Measurements from ENCODE around the gene SEMA6A. TPM values are rescaled to one million over a fixed set of nuclear protein-coding genes. Genes with fewer than 3 reads are reported as not detected.

Gene SEMA6A
- total and polyA plus RNA-seq, 2 of the 13 experiments (the other 11 are each of a cell fraction or from before 2014, with no cell fraction given) = 5.1 to 6.5 TPM

DNA sequence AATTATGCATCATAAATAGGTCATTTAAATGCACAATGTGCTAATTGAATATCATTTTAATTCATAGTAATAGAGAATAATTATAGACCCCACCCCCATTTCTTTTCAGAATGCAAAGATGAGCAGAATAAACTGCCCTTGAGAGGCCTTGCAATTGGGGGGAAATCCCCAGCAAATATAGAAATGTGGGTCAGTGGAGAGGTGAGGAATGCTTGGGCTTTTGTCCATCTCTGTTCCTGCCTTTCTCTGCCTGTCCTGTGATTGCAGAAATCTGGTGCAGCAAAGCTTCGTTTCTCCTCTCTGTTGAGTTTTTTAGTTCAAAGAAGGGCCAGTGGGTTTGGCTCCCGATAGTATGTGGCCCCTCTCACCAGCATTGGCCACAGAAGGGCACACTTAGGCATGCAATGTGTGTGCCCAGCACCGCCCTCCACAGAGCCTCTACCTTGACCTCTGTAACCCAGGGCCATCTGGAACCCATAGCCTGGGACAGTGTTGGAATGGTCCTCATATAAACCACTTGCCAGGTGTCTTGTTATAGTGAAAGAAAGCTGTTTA lies 164.2 kb downstream of the SEMA6A start:
- TF ChIP-seq ZBTB37 (CRISPR knock-in tag; IDR thresholded peaks at IDR 0.05) = no peak
- no peak for TF ChIP-seq PHF21A (CRISPR knock-in tag; IDR thresholded peaks at IDR 0.05)
- TF ChIP-seq MNT (IDR thresholded peaks at IDR 0.05) = no peak
- TF ChIP-seq SIN3A (IDR thresholded peaks at IDR 0.05; ENCODE audit: borderline replicate concordance, low read depth, low read length) = no peak
- TF ChIP-seq EEA1 (CRISPR knock-in tag; IDR thresholded peaks at IDR 0.05; ENCODE audit: borderline replicate concordance) = no peak
- no peak for TF ChIP-seq PRDM10 (CRISPR knock-in tag; IDR thresholded peaks at IDR 0.05; ENCODE audit: low read depth)
- no peak for TF ChIP-seq MED13 (CRISPR knock-in tag; IDR thresholded peaks at IDR 0.05)
- TF ChIP-seq, protein P1, sequence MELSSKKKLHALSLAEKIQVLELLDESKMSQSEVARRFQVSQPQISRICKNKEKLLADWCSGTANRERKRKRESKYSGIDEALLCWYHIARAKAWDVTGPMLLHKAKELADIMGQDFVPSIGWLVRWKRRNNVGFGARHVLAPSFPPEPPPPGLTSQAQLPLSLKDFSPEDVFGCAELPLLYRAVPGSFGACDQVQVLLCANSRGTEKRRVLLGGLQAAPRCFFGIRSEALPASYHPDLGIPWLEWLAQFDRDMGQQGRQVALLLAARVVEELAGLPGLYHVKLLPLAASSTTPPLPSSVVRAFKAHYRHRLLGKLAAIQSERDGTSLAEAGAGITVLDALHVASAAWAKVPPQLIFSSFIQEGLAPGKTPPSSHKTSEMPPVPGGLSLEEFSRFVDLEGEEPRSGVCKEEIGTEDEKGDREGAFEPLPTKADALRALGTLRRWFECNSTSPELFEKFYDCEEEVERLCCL (CRISPR knock-in tag; IDR thresholded peaks at IDR 0.05; ENCODE audit: borderline replicate concordance) = no peak
- no peak for TF ChIP-seq SP140L (CRISPR knock-in tag; IDR thresholded peaks at IDR 0.05; ENCODE audit: borderline replicate concordance)
- no peak for TF ChIP-seq PLSCR1 (CRISPR knock-in tag; IDR thresholded peaks at IDR 0.05; ENCODE audit: borderline replicate concordance)
- no peak for TF ChIP-seq CCAR2 (optimal IDR thresholded peaks at IDR 0.05; ENCODE audit: low read depth, low read length)
- Histone ChIP-seq H4K20me1 (ENCODE audit: insufficient read depth, low read length) (no peaks in the 10 kb centered on the region), H3K79me2 (ENCODE audit: insufficient read depth, low read length) (no peaks in the 10 kb centered on the region), H3K4me3 (replicated peaks in 1 of 3; ENCODE audit: insufficient read depth in 1 of 3, low read depth in 2 of 3, low read length in 3 of 3) (no peak overlapping the region), H3K27me3 (ENCODE audit: control insufficient read depth in 1 of 2, insufficient read depth in 2 of 2, low read length in 2 of 2) (no peaks in the 10 kb centered on the region), H3K9me3 (ENCODE audit: low read length) (no peaks in the 10 kb centered on the region), H3K4me2 (ENCODE audit: low read depth, low read length) (no peak overlapping the region), H3K27ac (ENCODE audit: extremely low read length, insufficient read depth, low read length) (no peak overlapping the region), H3K4me1 (ENCODE audit: insufficient read depth, low read length) (no peaks in the 10 kb centered on the region), H3K9ac (ENCODE audit: insufficient read depth, low read depth, low read length) (no peak overlapping the region), H3K36me3 (replicated peaks in 1 of 2; ENCODE audit: control insufficient read depth in 1 of 2, insufficient read depth in 2 of 2, low read length in 2 of 2) (no peaks in the 10 kb centered on the region), H2AFZ (ENCODE audit: low read length) (no peak overlapping the region)
- DNase-seq (ENCODE audit: low spot score) (no peak), FAIRE-seq (no peak), ATAC-seq (no peak)
- WGBS (ENCODE audit: low lambda C conversion rate) = 86% methylated on average over 3 of the region's 3 CpGs
- in situ Hi-C loops (cut with HindIII; ENCODE audit: extremely low pct_ligation_motif_present, low pct_unique_long_range_greater_than_20kb) = no loop called here
- intact Hi-C loops (cut with micrococcal nuclease; ENCODE audit: unreplicated experiment) = no loop called here
- POLR2A ChIA-PET = no interaction called here
- BruUV-seq (replicated peaks) = no TSS peak
- CTCF ChIA-PET (ENCODE audit: low intra/inter-chr PET ratio, low total read pairs) = no interaction called here

All from HepG2 (cell line).